Esophagus squamous epithelium (tissue), 4 donors: ENCODE results near the gene CEP85L.

ENCODE experiments used
- POLR2A ChIP-seq, 4 donors: fragments of 450-650 bp; IDR thresholded peaks; one replicate each; pipeline ENCODE4 v1.6.1; 2017; ENCODE audit warnings: antibody characterized with exemption in 4 of 4, mild to moderate bottlenecking in 4 of 4, moderate library complexity in 3 of 4
- TF ChIP-seq, protein P1 (sequence below), 6 experiments: fragments of 450-650 bp in 4 of 6; fragments of 200-600 bp in 2 of 6; sonication (generic) in 2 of 6; IDR thresholded peaks; one replicate each; pipeline ENCODE4 v1.5.1; 2016 to 2019; ENCODE audit warnings: antibody characterized with exemption in 6 of 6, mild to moderate bottlenecking in 4 of 6, moderate library complexity in 4 of 6

DNA sequence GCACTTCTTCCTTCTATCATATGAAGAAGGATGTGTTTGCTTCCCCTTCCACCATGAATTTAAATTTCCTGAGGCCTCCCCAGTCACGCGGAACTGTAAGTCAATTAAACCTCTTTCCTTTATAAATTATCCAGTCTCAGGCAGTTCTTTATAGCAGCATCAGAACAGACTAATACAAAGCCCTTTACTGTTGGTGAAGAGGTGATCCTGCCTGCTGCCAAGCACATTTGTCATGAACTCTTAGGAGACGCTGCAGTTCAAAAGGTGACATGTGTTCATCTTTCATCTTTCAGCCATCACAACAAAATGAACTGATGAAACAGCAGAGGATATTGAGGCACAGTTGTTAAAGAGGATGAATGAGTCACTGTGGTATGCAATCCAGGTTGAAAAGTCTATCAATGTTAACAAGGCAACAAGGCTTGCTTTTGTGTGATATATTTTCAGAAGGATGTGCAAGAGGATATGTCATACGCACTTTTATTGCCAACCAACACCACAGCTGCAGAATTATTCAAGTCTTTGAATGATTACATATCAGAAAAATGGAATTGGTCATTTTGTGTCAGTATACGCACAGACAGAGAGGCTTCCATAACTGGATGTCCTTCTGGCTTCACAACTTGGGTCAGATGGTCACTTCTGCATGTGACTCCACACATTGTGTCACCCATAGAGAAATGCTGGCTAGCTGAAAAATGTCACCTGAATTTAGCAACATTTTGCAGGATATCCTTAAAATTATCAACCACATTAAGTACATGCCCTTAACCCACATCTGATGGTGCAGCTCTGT is 155.7 kb downstream of the CEP85L start:
- TF ChIP-seq, protein P1, sequence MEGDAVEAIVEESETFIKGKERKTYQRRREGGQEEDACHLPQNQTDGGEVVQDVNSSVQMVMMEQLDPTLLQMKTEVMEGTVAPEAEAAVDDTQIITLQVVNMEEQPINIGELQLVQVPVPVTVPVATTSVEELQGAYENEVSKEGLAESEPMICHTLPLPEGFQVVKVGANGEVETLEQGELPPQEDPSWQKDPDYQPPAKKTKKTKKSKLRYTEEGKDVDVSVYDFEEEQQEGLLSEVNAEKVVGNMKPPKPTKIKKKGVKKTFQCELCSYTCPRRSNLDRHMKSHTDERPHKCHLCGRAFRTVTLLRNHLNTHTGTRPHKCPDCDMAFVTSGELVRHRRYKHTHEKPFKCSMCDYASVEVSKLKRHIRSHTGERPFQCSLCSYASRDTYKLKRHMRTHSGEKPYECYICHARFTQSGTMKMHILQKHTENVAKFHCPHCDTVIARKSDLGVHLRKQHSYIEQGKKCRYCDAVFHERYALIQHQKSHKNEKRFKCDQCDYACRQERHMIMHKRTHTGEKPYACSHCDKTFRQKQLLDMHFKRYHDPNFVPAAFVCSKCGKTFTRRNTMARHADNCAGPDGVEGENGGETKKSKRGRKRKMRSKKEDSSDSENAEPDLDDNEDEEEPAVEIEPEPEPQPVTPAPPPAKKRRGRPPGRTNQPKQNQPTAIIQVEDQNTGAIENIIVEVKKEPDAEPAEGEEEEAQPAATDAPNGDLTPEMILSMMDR (IDR thresholded peaks at IDR 0.05), result no peak
- no peak for TF ChIP-seq POLR2A (IDR thresholded peaks at IDR 0.05)
